OCI-LY3 (cell line): ENCODE measurements around the gene CHTF18.
A peak's percentile ranks its signal among the peaks of the same experiment; 100 is the strongest.
"Not testable (repeated sequence)": the region's sequence is repeated elsewhere in the genome, so short reads cannot be mapped to it uniquely, and the experiment has no call there.

Experiments
- H2AFZ ChIP-seq: fragments of 200-600, 300-600 bp; shearing (Covaris generic); 2 replicates; pipeline ENCODE4 v1.6.0; 2014; ENCODE audit warnings: antibody characterized with exemption, low read depth, low read length
- H3K27ac ChIP-seq: fragments of 200-600, 300-600 bp; sonication (generic); 2 replicates; pipeline ENCODE4 v1.5.1; 2014; ENCODE audit warnings: mild to moderate bottlenecking, low read length, moderate library complexity, mixed read lengths
- H3K27me3 ChIP-seq: fragments of 200-600, 300-600 bp; sonication (generic); 2 replicates; pipeline ENCODE4 v1.6.1; 2014; ENCODE audit warnings: low read depth, low read length, mixed read lengths
- H3K36me3 ChIP-seq: fragments of 200-600, 300-600 bp; sonication (generic); replicated peaks from 2 replicates; pipeline ENCODE3; 2014; ENCODE audit warnings: low read depth, low read length, mixed read lengths
- H3K4me1 ChIP-seq: fragments of 300-600, 200-600 bp; sonication (generic); 2 replicates; pipeline ENCODE4 v1.6.1; 2014; ENCODE audit warnings: low read length, mixed read lengths
- H3K4me2 ChIP-seq: fragments of 200-600, 300-600 bp; sonication (generic); 2 replicates; pipeline ENCODE4 v1.6.1; 2014; ENCODE audit warnings: low read length, mixed read lengths
- H3K4me3 ChIP-seq: fragments of 300-600, 200-600 bp; sonication (generic); 2 replicates; pipeline ENCODE4 v1.5.1; 2014; ENCODE audit warnings: antibody characterized with exemption, mild to moderate bottlenecking, low read length, moderate library complexity
- H3K79me2 ChIP-seq: fragments of 300-600, 200-600 bp; shearing (Covaris generic); 2 replicates; pipeline ENCODE4 v1.6.1; 2014; ENCODE audit warnings: mild to moderate bottlenecking, low read length, mixed read lengths
- H3K9ac ChIP-seq: fragments of 300-600, 200-600 bp; shearing (Covaris generic); 2 replicates; pipeline ENCODE4 v1.6.0; 2014; ENCODE audit warnings: mild to moderate bottlenecking, low read length, moderate library complexity
- H3K9me3 ChIP-seq: fragments of 200-600, 300-600 bp; shearing (Covaris generic); 2 replicates; pipeline ENCODE4 v1.6.1; 2014; ENCODE audit warnings: low read length, mixed read lengths; ENCODE audit not compliant: insufficient read depth
- H4K20me1 ChIP-seq: fragments of 200-600, 300-600 bp; sonication (generic); 2 replicates; pipeline ENCODE4 v1.6.1; 2016; ENCODE audit warnings: low read length, mixed read lengths; ENCODE audit not compliant: insufficient read depth
- CTCF ChIP-seq: fragments of 200-600, 300-600 bp; sonication (generic); IDR thresholded peaks from 2 replicates; pipeline ENCODE4 v1.5.1; 2014; ENCODE audit warnings: antibody characterized with exemption, low read length, low read depth
- EZH2phosphoT487 ChIP-seq: fragments of 200-600 bp; shearing (Covaris generic); IDR thresholded peaks from 2 replicates; pipeline ENCODE4 v1.6.1; 2018; ENCODE audit warnings: antibody characterized with exemption, mixed run types, low read depth

CHTF18 gene

GRCh38 chr16:750485-750884 lies 37.9 kb upstream of the CHTF18 start:
- Histone ChIP-seq H3K4me2 (no peak overlapping the region), H3K79me2 (no peaks in the 10 kb centered on the region), H3K9ac (no peak overlapping the region), H3K36me3 (no peaks in the 10 kb centered on the region), H3K9me3 (no peaks in the 10 kb centered on the region), H3K27me3 (no peaks in the 10 kb centered on the region), H3K27ac (no peak overlapping the region), H4K20me1 (no peaks in the 10 kb centered on the region), H3K4me3 (no peak overlapping the region), H2AFZ (no peak overlapping the region), H3K4me1 (peaks cover 27% of the 10 kb centered on the region)
- TF ChIP-seq CTCF, result no peak
- no peak for TF ChIP-seq EZH2phosphoT487

GRCh38 chr16:751152-752006 lies 37.0 kb upstream of the CHTF18 start:
- Histone ChIP-seq H3K4me2 (peak overlapping the region; percentile 71), H3K27ac (peak overlapping the region; percentile 71), H3K9ac (peak overlapping the region; percentile 50; the same call in 1 of the 2 replicates)

GRCh38 chr16:752007-752312 lies 36.5 kb upstream of the CHTF18 start:
- Histone ChIP-seq H3K9ac (peak overlapping the region; percentile 50), H3K27ac (peak overlapping the region; percentile 71)

More at GRCh38 chr16:751152-752006, 37.0 kb upstream of the CHTF18 start:
- Histone ChIP-seq H3K4me3 (peak overlapping the region; percentile 65), H3K79me2 (no peaks in the 10 kb centered on the region), H3K36me3 (peaks cover 2% of the 10 kb centered on the region), H3K4me1 (peaks cover 22% of the 10 kb centered on the region), H3K27me3 (no peaks in the 10 kb centered on the region), H3K9me3 (no peaks in the 10 kb centered on the region), H2AFZ (peak overlapping the region; percentile 69), H4K20me1 (no peaks in the 10 kb centered on the region)
- TF ChIP-seq EZH2phosphoT487 (no peak), CTCF (no peak)

GRCh38 chr16:754121-754607 lies 34.3 kb upstream of the CHTF18 start:
- H3K4me2 ChIP-seq, H3K4me3 ChIP-seq, H3K9me3 ChIP-seq, H3K27ac ChIP-seq, H2AFZ ChIP-seq, H3K27me3 ChIP-seq, H3K9ac ChIP-seq, H4K20me1 ChIP-seq, H3K79me2 ChIP-seq, H3K36me3 ChIP-seq: not testable (repeated sequence)
- peaks cover 22% of the 10 kb centered on the region for H3K4me1 ChIP-seq

More at GRCh38 chr16:752007-752312, 36.5 kb upstream of the CHTF18 start:
- Histone ChIP-seq H3K36me3 (peaks cover 2% of the 10 kb centered on the region), H4K20me1 (no peaks in the 10 kb centered on the region), H3K4me3 (peak overlapping the region; percentile 65), H3K79me2 (no peaks in the 10 kb centered on the region), H3K9me3 (no peaks in the 10 kb centered on the region), H3K27me3 (no peaks in the 10 kb centered on the region), H2AFZ (peak overlapping the region; percentile 69), H3K4me2 (peak overlapping the region; percentile 71), H3K4me1 (peaks cover 22% of the 10 kb centered on the region)
- TF ChIP-seq EZH2phosphoT487 (no peak), CTCF (no peak)
